ENCODE measurements around the gene LRRK2. TPM values are rescaled to one million over a fixed set of nuclear protein-coding genes. Genes with fewer than 3 reads are reported as not detected.
"Not testable (repeated sequence)": the region's sequence is repeated elsewhere in the genome, so short reads cannot be mapped to it uniquely, and the experiment has no call there.

Gene LRRK2
- total and polyA plus RNA-seq, 5 donors: 5.9 to 16.8 (median 11.3) TPM

DNA sequence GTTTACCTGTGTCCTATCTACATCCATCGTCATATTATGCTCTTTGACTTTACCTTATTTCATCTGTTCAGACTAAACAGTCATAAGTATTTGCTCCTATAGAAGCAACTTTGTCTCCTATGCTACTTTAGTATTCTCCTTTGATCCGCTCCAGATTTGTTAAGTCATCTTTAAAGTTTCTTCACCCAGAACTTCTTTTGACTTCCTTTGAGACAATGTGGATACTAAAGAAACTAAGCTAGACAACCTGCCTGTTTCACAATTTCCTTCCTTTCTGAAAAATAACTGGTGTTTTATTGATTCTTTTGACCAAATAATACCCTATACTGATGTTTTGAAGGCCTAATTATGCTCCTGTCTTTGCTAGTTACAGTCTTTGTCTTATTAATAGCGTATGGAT lies 30.0 kb upstream of the LRRK2 start:
- Histone ChIP-seq H3K27ac (ENCODE audit: low read length) (no peak overlapping the region), H3K27me3 (ENCODE audit: control insufficient read depth, insufficient read depth) (no peaks in the 10 kb centered on the region), H3K4me1 (ENCODE audit: control insufficient read depth, insufficient read depth, low read length) (no peaks in the 10 kb centered on the region), H3K9me3 (ENCODE audit: control insufficient read depth, low read length) (no peaks in the 10 kb centered on the region), H3K4me3 (ENCODE audit: low read length) (no peak overlapping the region)
- WGBS: 91% methylated on average over 3 of the region's 3 CpGs
- ATAC-seq (no peak), DNase-seq (no peak)
- intact Hi-C loops (cut with DNase I): no loop called here

DNA sequence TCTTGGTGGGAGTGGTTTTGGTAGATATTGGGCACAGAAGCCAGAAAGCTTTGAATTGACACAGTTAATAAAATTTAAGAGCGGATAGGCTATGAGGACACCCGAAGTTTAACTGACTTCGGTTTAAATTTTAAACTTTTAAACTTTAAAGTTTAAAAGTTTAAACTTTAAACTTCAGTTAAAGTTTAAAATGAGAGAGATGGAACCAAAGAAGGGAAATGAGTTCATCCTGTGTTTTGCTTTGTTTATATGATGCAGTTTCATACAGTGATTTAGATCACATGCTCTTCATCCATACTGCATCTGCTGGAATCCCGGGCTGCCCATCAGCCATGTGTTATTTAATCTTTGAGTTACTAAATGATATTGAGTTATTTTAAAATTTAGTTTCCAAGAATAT lies 27.2 kb upstream of the LRRK2 start:
- no peaks in the 10 kb centered on the region for H3K9me3 ChIP-seq (ENCODE audit: control insufficient read depth, low read length)
- no peaks in the 10 kb centered on the region for H3K4me1 ChIP-seq (ENCODE audit: control insufficient read depth, insufficient read depth, low read length)
- no peak overlapping the region for H3K27ac ChIP-seq (ENCODE audit: low read length)
- ATAC-seq (no peak), DNase-seq (no peak)
- intact Hi-C loops (cut with DNase I): no loop called here
- H3K4me3 ChIP-seq (ENCODE audit: low read length): no peak overlapping the region
- no peaks in the 10 kb centered on the region for H3K27me3 ChIP-seq (ENCODE audit: control insufficient read depth, insufficient read depth)
- WGBS: 91% methylated on average over 4 of the region's 4 CpGs

DNA sequence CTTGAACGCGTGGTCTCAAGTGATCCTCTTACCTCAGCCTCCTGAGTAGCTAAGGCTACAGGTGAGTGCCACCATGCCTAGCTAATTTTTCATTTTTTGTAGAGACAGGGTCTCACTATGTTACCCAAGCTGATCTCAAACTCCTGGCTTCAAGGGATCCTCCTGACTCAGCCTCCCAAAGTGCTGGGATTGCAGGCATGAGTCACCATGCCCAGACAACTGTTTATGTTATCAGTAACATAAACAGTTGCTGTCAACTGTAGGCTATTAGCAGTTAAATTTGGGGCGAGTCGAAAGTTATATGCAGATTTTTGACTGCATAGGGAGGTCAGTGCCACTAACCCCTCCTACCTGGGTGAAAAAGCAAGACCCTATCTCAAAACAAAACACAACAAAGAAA lies 26.2 kb upstream of the LRRK2 start:
- ATAC-seq: no peak
- Histone ChIP-seq H3K4me1 (ENCODE audit: control insufficient read depth, insufficient read depth, low read length) (no peaks in the 10 kb centered on the region), H3K4me3 (ENCODE audit: low read length) (no peak overlapping the region), H3K27ac (ENCODE audit: low read length) (no peak overlapping the region), H3K27me3 (ENCODE audit: control insufficient read depth, insufficient read depth) (no peaks in the 10 kb centered on the region), H3K9me3 (ENCODE audit: control insufficient read depth, low read length) (no peaks in the 10 kb centered on the region)
- DNase-seq: no peak
- intact Hi-C loops (cut with DNase I): no loop called here
- WGBS: 91% methylated on average over 4 of the region's 4 CpGs

- no peak for DNase-seq
- no peaks in the 10 kb centered on the region for H3K4me1 ChIP-seq (ENCODE audit: control insufficient read depth, insufficient read depth, low read length)
- intact Hi-C loops (cut with DNase I): no loop called here
- ATAC-seq: no peak
- 41% methylated on average over 1 of the region's 1 CpG for WGBS
- H3K9me3 ChIP-seq (ENCODE audit: control insufficient read depth, low read length): no peaks in the 10 kb centered on the region
- no peak overlapping the region for H3K4me3 ChIP-seq (ENCODE audit: low read length)
- H3K27me3 ChIP-seq (ENCODE audit: control insufficient read depth, insufficient read depth): no peaks in the 10 kb centered on the region
- no peak overlapping the region for H3K27ac ChIP-seq (ENCODE audit: low read length)
Measured at GRCh38 chr12:40202095-40203059, 22.4 kb upstream of the LRRK2 start.

DNA sequence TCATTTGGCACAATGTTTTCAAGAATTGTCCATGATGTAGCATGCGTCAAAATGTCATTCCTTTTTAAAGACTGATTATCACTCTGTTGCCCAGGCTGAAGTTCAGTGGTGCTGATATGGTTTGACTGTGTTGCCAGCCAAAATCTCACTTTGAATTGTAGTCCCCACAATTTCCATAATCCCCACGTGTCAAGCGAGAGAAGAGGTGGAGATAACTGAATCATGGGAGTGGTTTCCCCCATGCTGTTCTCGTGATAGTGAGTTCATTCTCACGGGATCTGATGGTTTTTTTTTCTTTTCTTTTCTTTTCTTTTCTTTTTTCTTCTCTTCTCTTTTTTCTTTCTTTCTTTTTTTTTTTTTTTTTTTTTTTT lies 21.8 kb upstream of the LRRK2 start:
- ATAC-seq (no peak), DNase-seq (no peak)
- H3K27me3 ChIP-seq (ENCODE audit: control insufficient read depth, insufficient read depth): no peaks in the 10 kb centered on the region
- no peaks in the 10 kb centered on the region for H3K4me1 ChIP-seq (ENCODE audit: control insufficient read depth, insufficient read depth, low read length)
- H3K9me3 ChIP-seq (ENCODE audit: control insufficient read depth, low read length): no peaks in the 10 kb centered on the region
- intact Hi-C loops (cut with DNase I): no loop called here
- WGBS: 63% methylated on average over 5 of the region's 5 CpGs
- no peak overlapping the region for H3K4me3 ChIP-seq (ENCODE audit: low read length)
- H3K27ac ChIP-seq (ENCODE audit: low read length): no peak overlapping the region

DNA sequence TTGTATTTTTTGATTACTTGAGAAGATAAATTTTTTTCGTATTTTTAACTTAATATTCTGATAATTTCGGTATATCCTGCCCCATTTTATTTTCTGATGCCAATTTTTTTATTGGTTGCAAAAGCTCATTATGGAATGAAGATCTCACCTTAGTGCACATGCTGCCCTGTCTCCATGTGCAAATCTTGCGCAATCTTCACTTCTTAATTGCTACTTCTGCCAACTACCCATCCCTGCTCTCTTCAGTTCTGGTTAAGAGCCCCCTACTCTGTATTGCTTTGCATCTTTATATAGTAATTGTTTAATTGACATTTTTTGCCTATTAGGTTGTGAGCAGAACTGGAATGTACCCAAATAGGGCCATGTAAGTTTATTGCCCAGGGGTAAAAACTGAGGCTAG lies 20.5 kb upstream of the LRRK2 start:
- Histone ChIP-seq H3K27me3 (ENCODE audit: control insufficient read depth, insufficient read depth) (no peaks in the 10 kb centered on the region), H3K27ac (ENCODE audit: low read length) (no peak overlapping the region), H3K4me3 (ENCODE audit: low read length) (no peak overlapping the region), H3K9me3 (ENCODE audit: control insufficient read depth, low read length) (no peaks in the 10 kb centered on the region), H3K4me1 (ENCODE audit: control insufficient read depth, insufficient read depth, low read length) (no peaks in the 10 kb centered on the region)
- intact Hi-C loops (cut with DNase I): no loop called here
- no peak for DNase-seq
- no peak for ATAC-seq
- 93% methylated on average over 3 of the region's 3 CpGs for WGBS

GRCh38 chr12:40207551-40207950 lies 17.2 kb upstream of the LRRK2 start:
- Histone ChIP-seq H3K27me3 (ENCODE audit: control insufficient read depth, insufficient read depth) (no peaks in the 10 kb centered on the region), H3K4me3 (ENCODE audit: low read length) (no peak overlapping the region), H3K27ac (ENCODE audit: low read length) (no peak overlapping the region), H3K4me1 (ENCODE audit: control insufficient read depth, insufficient read depth, low read length) (no peaks in the 10 kb centered on the region), H3K9me3 (ENCODE audit: control insufficient read depth, low read length) (no peaks in the 10 kb centered on the region)
- ATAC-seq (no peak), DNase-seq (no peak)
- WGBS: 93% methylated on average over 2 of the region's 2 CpGs
- intact Hi-C loops (cut with DNase I): no loop called here

DNA sequence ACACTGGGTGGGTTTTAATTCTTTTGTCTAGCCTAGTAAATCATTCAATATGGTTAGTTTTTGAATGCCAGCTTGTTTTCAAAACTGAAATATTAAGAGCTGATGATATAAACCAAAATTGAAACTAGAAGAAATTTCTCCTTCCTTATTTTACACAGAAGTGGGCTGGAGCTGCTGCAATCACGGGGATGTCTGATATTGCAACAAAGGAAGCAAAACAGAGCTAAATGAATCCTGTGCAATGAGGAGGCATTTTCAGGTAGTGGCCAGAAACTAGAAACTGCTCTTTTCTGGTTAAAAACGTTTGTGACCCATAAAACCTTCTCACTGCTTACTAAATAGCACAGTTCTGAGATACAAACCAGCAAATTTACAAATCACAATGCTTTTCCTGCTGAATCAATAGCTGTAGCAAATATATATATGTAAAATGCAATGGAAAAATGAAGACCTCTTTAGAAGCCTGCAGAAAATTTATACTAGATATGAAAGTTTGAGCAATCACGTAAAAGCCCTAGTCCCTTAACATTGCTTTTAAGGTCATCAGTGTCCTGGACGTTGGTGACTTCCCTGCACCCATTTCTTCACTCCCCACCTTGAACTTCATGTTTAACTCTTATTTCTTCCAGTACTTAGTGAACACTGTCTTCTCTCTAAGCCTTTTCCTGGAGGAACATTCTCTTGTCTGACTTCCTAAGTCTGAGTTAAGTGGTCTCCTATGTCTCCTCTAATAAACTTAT lies 15.9 kb upstream of the LRRK2 start:
- intact Hi-C loops (cut with DNase I): no loop called here
- Histone ChIP-seq H3K27me3 (ENCODE audit: control insufficient read depth, insufficient read depth) (no peaks in the 10 kb centered on the region), H3K9me3 (ENCODE audit: control insufficient read depth, low read length) (no peaks in the 10 kb centered on the region), H3K4me3 (ENCODE audit: low read length) (no peak overlapping the region), H3K27ac (ENCODE audit: low read length) (no peak overlapping the region), H3K4me1 (ENCODE audit: control insufficient read depth, insufficient read depth, low read length) (no peaks in the 10 kb centered on the region)
- DNase-seq: peak; percentile 12 to 40 (median 26)
- ATAC-seq: no peak
- 37% methylated on average over 4 of the region's 4 CpGs for WGBS

DNA sequence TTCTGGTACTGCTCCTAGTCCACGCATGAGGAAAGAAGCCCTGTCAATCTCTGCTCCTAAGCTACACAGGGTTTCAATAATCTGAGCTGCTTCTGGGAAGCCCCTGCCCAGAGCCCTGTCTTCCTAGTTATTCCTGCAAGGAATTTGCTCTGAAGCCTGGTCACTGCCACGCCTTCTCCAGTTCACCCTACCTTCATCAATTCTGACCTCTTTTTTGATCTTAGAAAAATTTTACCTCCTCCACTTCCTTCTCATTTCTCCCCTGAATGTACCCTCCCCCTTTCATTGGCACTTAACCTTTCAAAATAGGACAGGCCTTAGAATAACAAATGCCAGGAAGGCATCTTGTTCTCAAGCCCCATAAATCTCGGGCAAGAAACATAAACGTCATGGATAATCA lies 14.9 kb upstream of the LRRK2 start:
- Histone ChIP-seq H3K4me1 (ENCODE audit: control insufficient read depth, insufficient read depth, low read length) (no peaks in the 10 kb centered on the region), H3K27ac (ENCODE audit: low read length) (no peak overlapping the region)
- WGBS: 78% methylated on average over 4 of the region's 4 CpGs

DNA sequence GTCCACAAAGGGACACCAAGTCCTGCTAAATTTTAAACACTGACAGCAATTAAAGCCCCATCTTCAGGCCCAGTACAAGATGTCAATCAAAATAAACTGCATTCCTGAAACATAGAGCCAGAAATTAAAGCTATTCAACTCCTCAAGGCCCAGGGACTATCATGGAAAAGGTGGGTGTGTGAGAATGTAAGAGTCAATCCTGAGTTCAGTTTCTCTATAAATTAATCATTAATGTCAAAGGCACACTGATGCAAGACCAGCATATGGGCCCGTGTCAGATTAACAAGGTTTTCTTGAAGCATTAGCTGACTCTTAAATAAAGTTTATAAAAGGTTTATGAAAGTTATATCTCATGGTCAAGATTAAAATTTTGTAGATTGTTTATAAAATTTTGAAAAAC lies 13.6 kb upstream of the LRRK2 start:
- not testable (repeated sequence) for H3K9me3 ChIP-seq (ENCODE audit: control insufficient read depth, low read length)
- WGBS: 91% methylated on average over 1 of the region's 1 CpG

More for the DNA sequence above, 14.9 kb upstream of the LRRK2 start:
- Histone ChIP-seq H3K27me3 (ENCODE audit: control insufficient read depth, insufficient read depth) (no peaks in the 10 kb centered on the region), H3K9me3 (ENCODE audit: control insufficient read depth, low read length) (no peaks in the 10 kb centered on the region), H3K4me3 (ENCODE audit: low read length) (no peak overlapping the region)
- intact Hi-C loops (cut with DNase I): no loop called here
- ATAC-seq (no peak), DNase-seq (no peak)

GRCh38 chr12:40212566-40212965 lies 12.2 kb upstream of the LRRK2 start:
- H3K4me1 ChIP-seq (ENCODE audit: control insufficient read depth, insufficient read depth, low read length): no peaks in the 10 kb centered on the region
- ATAC-seq: no peak
- H3K27ac ChIP-seq (ENCODE audit: low read length): no peak overlapping the region
- H3K4me3 ChIP-seq (ENCODE audit: low read length): no peak overlapping the region
- no peaks in the 10 kb centered on the region for H3K27me3 ChIP-seq (ENCODE audit: control insufficient read depth, insufficient read depth)
- H3K9me3 ChIP-seq (ENCODE audit: control insufficient read depth, low read length): no peaks in the 10 kb centered on the region
- intact Hi-C loops (cut with DNase I): no loop called here
- 85% methylated on average over 2 of the region's 2 CpGs for WGBS
- no peak for DNase-seq

More for the DNA sequence above, 13.6 kb upstream of the LRRK2 start:
- H3K27ac ChIP-seq (ENCODE audit: low read length); intact Hi-C loops (cut with DNase I); H3K27me3 ChIP-seq (ENCODE audit: control insufficient read depth, insufficient read depth); H3K4me3 ChIP-seq (ENCODE audit: low read length); DNase-seq; H3K4me1 ChIP-seq (ENCODE audit: control insufficient read depth, insufficient read depth, low read length); ATAC-seq: not testable (repeated sequence)
